Measurements from ENCODE around the gene MTHFD1.
"Not testable (repeated sequence)": the region's sequence is repeated elsewhere in the genome, so short reads cannot be mapped to it uniquely, and the experiment has no call there.

MTHFD1 gene

DNA sequence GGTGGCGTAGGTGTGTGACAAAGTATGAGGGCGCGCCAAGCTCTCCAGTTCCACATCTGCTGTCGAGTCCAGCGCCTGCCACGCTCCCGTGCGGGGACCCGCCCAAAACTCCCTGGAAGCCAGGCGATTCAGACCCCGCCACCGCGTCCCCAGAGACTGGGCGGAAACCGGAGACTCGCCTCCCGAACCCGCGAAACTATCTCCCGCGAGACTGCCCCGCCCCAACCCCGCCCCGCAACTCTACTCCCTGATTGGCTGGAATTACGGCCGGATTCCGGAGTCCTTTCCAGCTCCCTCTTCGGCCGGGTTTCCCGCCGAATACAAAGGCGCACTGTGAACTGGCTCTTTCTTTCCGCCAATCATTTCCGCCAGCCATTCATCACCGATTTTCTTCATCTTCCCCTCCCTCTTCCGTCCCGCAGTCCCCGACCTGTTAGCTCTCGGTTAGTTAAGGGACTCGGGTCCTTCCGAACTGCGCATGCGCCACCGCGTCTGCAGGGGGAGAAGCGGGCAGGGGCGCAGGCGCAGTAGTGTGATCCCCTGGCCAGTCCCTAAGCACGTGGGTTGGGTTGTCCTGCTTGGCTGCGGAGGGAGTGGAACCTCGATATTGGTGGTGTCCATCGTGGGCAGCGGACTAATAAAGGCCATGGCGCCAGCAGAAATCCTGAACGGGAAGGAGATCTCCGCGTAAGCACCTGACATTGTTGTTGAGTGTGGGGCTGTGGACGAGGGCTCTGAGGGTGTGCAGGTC, at the start of gene MTHFD1:
TSS of gene MTHFD1 (plus strand) at position 572 of the 751 bp plus-strand sequence. CDS start at position 647, 75 bp downstream.
- peak; percentile 91 to 96 for DNase-seq (ENCODE audit: extremely low read depth in 1 of 2, low read depth in 1 of 2)

- DNase-seq (ENCODE audit: extremely low read depth in 1 of 2, low read depth in 1 of 2): peak; percentile 56 to 70
These were observed 49.4 kb upstream of the MTHFD1 start for GRCh38 chr14:64338616-64339316.

GRCh38 chr14:64340560-64341196, 47.5 kb upstream of the MTHFD1 start:
- no peak for DNase-seq (ENCODE audit: extremely low read depth in 1 of 2, low read depth in 1 of 2)

DNA sequence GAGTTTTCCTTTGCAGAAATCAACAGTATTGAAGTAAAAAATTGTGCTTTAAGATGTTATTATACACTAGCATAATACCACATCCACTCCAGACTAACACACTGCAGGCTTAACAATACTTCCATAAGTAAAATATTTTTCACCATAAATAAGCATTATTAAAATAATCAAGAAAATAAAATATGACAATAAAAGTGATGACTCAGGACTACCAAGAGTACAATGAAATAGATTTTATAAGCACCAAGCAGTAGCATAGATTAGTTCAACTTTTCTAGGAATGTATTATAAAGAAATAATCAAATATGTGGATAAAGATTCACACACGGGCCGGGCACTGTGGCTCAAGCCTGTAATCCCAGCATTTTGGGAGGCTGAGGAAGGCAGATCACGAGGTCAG, 40.4 kb upstream of the MTHFD1 start:
- no peak for DNase-seq (ENCODE audit: extremely low read depth in 1 of 2, low read depth in 1 of 2)

GRCh38 chr14:64349741-64350490, 38.2 kb upstream of the MTHFD1 start:
- no peak for DNase-seq (ENCODE audit: extremely low read depth in 1 of 2, low read depth in 1 of 2)

GRCh38 chr14:64363265-64363846, 24.8 kb upstream of the MTHFD1 start:
- DNase-seq (ENCODE audit: extremely low read depth in 1 of 2, low read depth in 1 of 2): no peak

GRCh38 chr14:64364907-64365306, 23.2 kb upstream of the MTHFD1 start:
- no peak for DNase-seq (ENCODE audit: extremely low read depth in 1 of 2, low read depth in 1 of 2)

DNA sequence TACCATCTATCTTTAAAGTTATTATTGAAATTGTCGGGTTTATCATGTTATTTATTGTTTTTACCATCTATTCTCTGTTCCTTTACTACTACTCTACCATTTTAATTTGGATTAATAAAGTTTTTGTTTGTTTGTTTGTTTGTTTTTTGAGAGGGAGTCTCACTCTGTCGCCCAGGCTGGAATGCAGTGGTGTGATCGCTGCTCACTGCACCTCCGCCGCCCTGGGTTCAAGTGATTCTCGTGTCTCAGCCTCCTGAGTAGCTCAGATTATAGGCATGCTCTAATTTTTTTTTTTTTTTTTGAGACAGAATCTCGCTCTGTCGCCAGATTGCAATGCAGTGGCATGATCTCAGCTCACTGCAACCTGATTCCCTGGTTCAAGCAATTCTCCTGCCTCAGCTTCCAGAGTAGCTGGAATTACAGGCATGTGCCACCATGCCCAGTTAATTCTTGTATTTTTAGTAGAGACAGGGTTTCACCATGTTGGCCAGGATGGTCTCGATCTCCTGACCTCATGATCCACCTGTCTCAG, 22.7 kb upstream of the MTHFD1 start:
- DNase-seq (ENCODE audit: extremely low read depth in 1 of 2, low read depth in 1 of 2): not testable (repeated sequence)

DNA sequence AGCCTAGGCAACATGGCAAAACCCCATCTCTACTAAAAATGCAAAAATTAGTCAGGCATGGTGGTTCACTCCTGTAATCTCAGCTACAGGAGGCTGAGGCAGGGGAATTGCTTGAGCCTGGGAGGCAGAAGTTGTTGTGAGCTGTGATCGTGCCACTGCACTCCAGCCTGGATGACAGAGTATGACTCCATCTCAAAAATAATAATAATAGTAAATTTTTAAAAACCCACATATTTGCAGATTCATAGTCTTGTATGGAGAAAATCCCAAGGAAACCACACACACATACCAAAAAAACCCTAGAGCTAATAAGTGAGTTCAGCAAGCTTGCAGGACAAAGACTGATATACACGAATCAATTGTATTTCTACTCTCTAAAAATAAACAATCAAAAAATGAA, 19.0 kb upstream of the MTHFD1 start:
- no peak for DNase-seq (ENCODE audit: extremely low read depth in 1 of 2, low read depth in 1 of 2)

- peak in 1 of 2 donors; percentile 1 for DNase-seq (ENCODE audit: extremely low read depth in 1 of 2, low read depth in 1 of 2)
These were observed 846 bp upstream of the MTHFD1 start for GRCh38 chr14:64387232-64387781.

DNA sequence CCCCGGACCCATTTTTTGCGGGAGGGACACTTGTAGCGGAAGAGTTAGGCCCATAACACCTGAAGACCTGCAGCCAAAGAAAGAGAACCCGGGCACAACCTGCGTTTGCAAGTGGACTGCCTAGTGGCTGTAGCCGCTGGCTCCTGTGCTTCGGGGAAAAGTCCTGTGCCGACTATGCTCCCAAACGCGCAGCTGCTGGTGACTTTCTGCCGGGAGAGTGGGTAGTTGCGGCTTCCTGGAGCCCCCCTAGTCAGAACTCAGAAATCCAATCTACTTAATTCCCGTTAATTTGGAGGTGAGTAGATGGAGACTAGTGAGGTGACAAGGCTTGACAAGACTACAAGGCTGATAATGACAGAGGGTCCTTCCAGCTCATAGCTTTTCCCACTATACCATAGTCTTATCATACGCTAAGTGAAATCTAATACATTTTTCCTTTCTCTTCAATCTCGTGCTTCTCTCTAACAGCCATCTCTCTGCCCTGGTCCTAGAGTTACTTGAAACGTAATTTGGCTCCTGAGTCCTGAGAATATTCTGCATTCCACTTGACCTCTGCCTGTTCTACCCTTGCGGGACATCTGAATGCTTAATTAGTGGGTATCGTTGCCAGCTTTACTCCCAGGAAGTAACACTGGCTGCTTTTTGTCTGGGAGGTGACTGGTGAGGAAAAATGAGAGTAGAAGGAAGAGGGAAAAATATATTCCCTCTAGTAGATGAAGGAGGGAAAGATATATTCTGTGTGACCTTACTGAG, 556 bp downstream of the MTHFD1 start:
- DNase-seq (ENCODE audit: extremely low read depth in 1 of 2, low read depth in 1 of 2): peak in 1 of 2 donors; percentile 8

GRCh38 chr14:64391113-64391725, 3.1 kb downstream of the MTHFD1 start:
- DNase-seq (ENCODE audit: extremely low read depth in 1 of 2, low read depth in 1 of 2): no peak

GRCh38 chr14:64391986-64392385, 3.8 kb downstream of the MTHFD1 start:
- DNase-seq (ENCODE audit: extremely low read depth in 1 of 2, low read depth in 1 of 2): no peak

DNA sequence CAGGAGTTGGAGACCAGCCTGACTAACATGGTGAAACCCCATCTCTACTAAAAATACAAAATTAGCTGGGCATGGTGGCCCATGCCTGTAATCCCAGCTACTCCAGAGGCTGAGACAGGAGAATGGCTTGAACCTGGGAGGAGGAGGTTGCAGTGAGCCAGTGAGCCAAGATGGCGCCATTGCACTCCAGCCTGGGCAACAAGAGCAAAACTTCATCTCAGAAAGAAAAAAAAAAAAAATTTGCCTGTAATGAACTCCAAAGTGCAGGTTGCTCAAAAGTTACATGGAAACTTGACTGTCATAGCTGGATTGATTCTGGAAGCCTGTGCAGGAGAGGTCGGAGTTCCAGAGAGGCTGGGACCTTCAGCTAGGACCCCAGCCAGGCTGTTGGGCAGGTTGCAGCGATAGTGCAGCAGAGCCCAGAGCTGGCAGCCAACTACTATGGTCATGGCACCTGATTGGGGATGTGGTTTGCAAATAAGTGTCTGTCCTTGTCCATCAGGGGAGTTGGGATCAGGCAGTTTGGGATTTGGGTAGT, 5.1 kb downstream of the MTHFD1 start:
- DNase-seq (ENCODE audit: extremely low read depth in 1 of 2, low read depth in 1 of 2): not testable (repeated sequence)

- no peak for DNase-seq (ENCODE audit: extremely low read depth in 1 of 2, low read depth in 1 of 2)
These were observed 6.3 kb downstream of the MTHFD1 start for GRCh38 chr14:64394423-64394822.

DNA sequence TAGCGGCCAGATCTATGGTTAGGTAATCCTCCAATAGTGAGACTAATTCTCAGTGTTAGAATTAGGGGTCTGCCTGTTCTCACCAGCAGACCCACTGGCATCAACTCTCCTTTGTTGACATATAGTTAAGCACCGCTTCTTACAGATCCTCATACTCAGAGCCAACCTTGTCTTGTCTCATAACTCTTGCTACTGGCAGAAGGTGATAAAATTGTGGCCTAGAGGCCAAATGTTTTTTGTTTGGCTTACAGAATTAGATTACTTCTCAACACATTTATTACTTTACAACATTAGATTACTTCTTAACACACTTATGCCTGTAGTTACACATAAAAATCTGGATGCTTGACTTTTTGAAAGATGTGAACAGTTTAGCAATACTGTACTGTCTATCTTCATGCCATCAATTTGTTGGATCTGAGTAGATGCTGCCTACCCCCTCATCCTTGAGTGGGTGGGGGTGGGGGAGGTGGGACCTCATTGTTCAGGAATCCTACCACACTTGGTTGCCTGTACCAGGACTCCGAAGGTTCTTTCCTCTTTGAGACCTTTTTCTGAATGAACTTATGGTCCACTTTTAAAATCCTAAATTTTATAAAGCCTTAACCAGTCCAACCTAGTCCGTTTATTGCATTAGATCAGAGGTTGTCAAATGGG, 7.0 kb downstream of the MTHFD1 start:
- no peak for DNase-seq (ENCODE audit: extremely low read depth in 1 of 2, low read depth in 1 of 2)

GRCh38 chr14:64400829-64401459, 12.8 kb downstream of the MTHFD1 start:
- no peak for DNase-seq (ENCODE audit: extremely low read depth in 1 of 2, low read depth in 1 of 2)

- DNase-seq (ENCODE audit: extremely low read depth in 1 of 2, low read depth in 1 of 2): no peak
These were observed 13.8 kb downstream of the MTHFD1 start for GRCh38 chr14:64401949-64402348.
